Glomerular visceral epithelial cell (primary cell): ENCODE measurements around the gene DCC.
A peak's percentile ranks its signal among the peaks of the same experiment; 100 is the strongest.

Experiments used
- DNase-seq: peaks from one replicate; pipeline ENCODE4 v3.0.0-alpha.2; 2016; ENCODE audit errors: extremely low spot score

DCC gene

GRCh38 chr18:52824126-52824525 lies 484.1 kb downstream of the DCC start:
- DNase-seq = no peak

GRCh38 chr18:52826994-52827393 lies 487.0 kb downstream of the DCC start:
- DNase-seq = no peak

- DNase-seq = no peak
These were observed 489.3 kb downstream of the DCC start for GRCh38 chr18:52829320-52829719.

- DNase-seq = no peak
These were observed 489.9 kb downstream of the DCC start for GRCh38 chr18:52829876-52830405.

DNA sequence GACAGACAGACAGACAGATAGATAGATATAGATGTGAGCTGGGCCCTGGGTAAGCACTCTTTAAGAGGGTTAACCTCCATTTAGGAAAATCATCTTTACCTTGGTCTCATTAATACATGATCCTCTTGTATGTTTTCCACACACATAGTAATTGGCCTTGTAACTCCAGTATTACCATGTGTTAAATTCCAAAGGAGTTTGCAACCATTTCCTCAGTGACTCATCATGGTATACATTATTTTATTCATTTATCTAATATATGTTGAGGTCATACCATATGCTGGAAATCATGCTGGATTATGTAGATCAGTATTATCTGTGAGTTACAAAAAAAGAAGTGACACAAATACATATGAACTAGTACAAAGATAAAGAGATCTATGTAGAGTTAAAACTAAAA lies 504.3 kb downstream of the DCC start:
- DNase-seq = no peak

DNA sequence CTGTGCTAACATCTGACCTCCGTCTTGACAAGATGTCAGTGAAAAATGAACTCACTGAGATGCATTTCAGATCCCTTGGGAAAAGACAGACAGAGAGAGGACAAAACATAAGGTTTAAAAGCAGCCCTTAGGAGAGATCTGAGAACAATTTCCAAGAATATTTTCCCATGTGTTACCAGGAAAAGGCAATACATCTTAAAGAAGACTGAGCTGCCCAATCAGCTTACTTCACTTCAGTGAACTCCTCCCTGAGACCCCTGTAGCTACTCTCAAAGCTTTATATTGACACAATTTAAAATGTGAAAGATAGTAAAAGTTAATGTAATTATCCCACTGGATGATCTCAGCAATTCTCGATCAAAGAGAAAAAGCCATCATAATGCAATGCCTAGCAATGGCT lies 505.0 kb downstream of the DCC start:
- DNase-seq = no peak

DNA sequence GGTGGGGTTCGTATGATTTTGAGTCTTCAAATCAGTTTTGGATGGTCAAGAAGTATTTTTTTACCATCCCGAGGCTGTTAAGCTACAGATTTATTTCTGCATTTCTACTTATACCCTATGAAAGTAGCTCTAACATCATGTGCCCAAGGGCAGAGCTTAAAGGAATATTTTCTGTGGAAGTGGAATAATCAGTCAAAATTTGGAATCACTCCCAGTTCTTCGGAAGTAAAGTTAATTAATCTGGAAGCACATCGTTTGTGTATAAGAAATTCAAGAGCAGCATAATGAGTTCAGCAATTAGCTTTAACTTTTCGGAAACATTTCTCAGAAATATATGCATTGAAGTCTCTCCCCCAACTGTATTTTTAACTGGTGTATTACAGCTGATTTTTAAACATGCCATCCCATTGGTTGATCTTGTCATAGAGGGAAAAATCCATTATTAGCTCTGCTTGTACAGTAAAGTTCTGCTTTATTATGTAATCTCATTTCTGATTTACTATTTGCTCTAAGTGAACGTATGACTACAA lies 510.1 kb downstream of the DCC start:
- no peak for DNase-seq

DNA sequence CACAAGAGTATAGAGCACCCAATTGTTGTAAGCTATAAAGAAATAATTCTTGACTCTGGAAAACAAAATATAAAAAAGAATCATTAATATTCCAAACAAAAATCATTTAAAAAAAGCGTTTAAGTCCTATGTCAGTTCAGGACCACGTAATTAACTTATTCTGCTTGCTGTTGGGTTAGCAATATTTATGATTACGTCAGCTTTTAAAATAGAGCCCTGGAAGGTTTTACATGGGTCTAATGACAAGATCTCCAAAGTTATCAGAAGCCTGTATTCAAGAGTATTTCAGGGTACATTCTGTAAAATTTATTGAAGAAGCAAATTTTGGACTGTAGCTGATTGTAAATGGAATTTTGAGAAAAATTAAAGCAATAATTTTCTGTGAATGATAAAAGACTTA lies 521.6 kb downstream of the DCC start:
- no peak for DNase-seq

DNA sequence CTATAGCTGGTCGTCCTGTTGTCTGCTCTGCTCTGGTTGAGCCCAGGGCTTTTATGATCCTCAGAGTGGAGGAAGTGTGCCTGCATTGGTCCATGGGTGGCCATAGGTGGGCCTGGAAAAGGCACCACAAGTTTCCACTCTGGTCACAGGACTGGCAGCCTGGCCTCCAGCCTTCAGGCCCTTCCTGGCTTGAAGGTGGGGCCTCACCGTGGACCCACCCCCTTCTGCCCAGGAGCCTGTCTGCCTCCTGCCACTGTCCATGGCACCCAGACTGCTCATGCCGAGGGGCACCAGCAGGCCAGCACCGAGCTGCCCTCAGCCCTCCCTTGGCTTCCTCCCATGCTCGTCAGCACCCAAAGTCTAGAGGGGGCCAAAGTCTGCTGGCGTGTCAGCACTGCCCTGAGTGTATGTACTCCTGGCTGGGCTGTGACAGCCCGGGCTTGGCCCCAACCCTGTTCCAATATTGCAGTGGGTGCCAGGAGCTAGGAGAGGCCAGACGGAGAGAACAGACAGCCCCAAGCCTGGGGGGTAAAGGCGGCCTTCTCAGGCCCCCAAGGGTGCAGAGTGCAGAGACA lies 529.4 kb downstream of the DCC start:
- no peak for DNase-seq

GRCh38 chr18:52869942-52870907 lies 530.2 kb downstream of the DCC start:
- no peak for DNase-seq

DNA sequence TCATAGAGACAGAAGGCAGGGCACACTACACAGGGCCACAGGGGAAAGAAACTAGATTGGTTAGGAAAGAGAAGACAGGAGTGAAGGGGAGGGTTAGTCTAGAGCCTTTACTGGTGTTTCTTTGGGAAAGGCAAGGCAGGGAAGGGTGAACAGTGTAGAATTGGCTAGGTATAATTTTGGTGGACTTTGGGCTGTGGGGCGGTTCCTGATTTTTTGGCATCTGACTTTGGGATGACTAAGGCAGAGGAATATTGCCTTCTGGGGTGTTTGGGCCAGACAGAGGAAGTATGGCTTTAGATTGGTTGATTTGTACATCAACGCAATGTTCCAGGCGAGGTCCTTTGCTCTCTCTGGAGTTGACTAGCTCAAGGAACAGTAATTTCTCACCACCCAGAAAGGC lies 534.8 kb downstream of the DCC start:
- DNase-seq = no peak

GRCh38 chr18:52875725-52876124 lies 535.7 kb downstream of the DCC start:
- no peak for DNase-seq

GRCh38 chr18:52888014-52888413 lies 548.0 kb downstream of the DCC start:
- DNase-seq = no peak

DNA sequence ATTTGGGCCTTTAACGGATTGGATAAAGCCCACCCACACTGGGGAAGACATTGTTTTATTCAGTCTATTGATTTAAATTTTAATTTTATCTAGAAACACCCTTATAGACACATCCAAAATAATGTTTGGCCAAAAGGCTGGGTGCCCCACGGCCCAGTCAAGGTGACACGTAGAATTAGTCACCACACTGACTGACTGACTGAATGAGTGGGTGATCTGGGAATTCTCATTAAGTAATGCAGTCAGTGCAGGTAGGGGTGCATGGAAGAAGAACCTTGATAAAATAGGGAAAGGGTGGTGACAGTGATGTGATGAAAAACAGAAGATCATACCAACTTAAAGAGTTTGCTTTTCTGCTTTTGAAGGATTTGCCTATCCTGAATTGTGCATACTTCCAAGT lies 554.8 kb downstream of the DCC start:
- no peak for DNase-seq

DNA sequence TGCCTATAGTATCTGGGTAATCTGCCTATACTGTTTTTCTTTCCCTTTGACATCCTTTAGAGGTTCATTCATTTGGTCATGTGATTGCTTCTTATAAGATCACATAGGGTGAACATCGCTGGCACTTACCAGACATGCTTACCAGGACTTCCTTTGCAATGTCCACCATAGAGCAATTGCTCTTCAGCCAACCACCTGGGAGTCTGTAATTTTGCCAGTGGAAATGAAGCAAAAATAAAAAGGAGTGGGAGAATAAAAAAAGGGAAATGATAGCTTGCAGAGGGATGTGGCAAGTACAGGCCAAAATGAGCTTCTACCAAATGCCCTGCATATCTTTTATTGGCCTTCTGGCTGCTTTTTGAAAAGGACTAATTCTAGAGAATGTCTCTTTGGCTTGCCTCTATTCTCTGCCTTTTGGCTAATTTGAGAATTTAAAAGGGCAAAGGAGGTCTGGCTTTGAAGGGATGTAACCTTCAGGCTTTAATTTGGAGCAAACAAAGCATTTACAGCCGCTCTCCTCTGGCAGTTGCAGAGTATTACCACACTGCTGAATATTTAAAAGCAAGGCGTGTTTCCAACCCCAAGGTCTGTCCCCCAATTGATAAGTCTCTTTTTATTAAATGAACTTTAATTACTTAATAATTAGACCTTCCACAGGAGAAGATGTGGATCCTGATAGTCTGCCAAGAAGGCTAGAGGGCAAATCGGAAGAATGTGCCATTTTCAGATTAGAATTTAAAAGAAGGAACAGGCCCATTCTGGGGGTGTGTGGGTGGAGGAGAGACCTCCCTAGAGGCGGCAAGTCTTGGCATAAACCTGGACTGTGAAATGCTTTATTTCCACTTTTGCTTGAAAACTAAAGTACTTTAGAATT lies 557.9 kb downstream of the DCC start:
- no peak for DNase-seq

DNA sequence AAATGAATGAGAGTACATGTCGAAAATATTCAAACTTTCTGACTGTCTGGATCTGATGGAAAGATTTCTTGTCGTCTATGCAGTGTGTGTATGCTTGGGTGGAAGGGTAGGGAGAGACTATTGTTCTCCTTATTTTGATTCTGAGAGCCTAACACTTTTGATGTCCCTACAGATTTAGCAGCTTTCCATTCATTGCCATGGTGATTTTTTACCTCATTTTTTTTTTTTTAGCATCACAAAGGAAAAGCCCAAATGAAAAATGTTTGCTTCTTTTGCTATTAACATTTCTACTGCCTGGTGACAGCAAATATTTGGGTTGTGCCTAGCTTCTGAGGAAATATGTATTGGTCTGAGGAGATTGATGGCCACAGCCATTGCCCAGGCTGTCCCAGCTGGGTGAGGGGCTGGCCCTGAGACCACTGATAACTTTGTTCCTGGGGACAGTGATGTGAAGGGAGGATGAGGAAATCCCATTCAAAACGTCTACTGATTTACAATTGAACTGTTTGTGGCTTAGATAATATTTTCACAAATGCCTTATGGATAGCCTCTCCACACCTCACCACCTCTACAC lies 558.6 kb downstream of the DCC start:
- DNase-seq = no peak

GRCh38 chr18:52902188-52902587 lies 562.2 kb downstream of the DCC start:
- DNase-seq = no peak

GRCh38 chr18:52903857-52904256 lies 563.9 kb downstream of the DCC start:
- peak; percentile 1 for DNase-seq

GRCh38 chr18:52907543-52908308 lies 567.7 kb downstream of the DCC start:
- no peak for DNase-seq

- no peak for DNase-seq
These were observed 574.2 kb downstream of the DCC start for GRCh38 chr18:52914148-52914547.

DNA sequence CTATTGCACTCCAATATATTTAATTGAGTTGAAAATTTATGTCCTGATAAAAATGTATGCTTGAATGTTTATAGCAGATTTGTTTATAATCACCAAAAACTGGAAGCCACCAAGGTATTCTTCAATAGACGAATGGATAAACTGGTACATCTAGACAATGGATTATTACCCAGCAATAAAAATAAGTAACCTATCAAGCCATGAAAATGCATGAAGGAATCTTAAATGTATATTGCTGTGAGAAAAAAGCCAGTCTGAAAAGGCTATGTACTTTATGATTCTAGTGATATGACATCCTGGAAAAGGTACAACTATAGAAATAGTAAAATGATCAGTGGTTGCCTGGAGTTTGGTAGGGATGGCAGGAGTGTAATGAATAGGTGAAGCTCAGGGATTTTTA lies 580.7 kb downstream of the DCC start:
- no peak for DNase-seq
